Skin of body (tissue), 3 donors: Measurements from ENCODE around the gene SIGLEC8. TPM values are rescaled to one million over a fixed set of nuclear protein-coding genes. Genes with fewer than 3 reads are reported as not detected.

Experiments used
- DNase-seq: peaks from one replicate; lab custom pipeline; 2025; lab: John Stamatoyannopoulos, UW
- small RNA-seq: library from RNA; depleted of rRNA; stranded (forward); fragments of <200 nt; gene quantifications from one replicate; pipeline ENCODE3, GENCODE V24; 2014; ENCODE audit warnings: low replicate concordance
- total RNA-seq: library from RNA; depleted of rRNA; stranded (reverse); fragments of >200 nt; gene quantifications from one replicate; pipeline ENCODE4 v1.2.3, GENCODE V29; 2014

The SIGLEC8 gene
- total RNA-seq, 1 donor from 2014 or later: 0.59 TPM

- no peak for DNase-seq
Measured at GRCh38 chr19:51407511-51408131, 50.6 kb downstream of the SIGLEC8 start.

- no peak for DNase-seq
Measured at GRCh38 chr19:51402117-51402516, 56.1 kb downstream of the SIGLEC8 start.

Small RNAs within 50 kb of the gene (small RNA-seq; reads per million reads assigned to genes)
- gene AC020914.3 (not detected), gene AC020914.5 (not detected)

Other genes with a start within 250 kb of the SIGLEC8 start
- gene CD33, start 233.4 kb downstream of the SIGLEC8 start, total RNA-seq: 4.5 TPM
- gene SIGLECL1, start 207.4 kb downstream of the SIGLEC8 start, total RNA-seq: not detected
- not detected for gene IGLON5, start 146.8 kb downstream of the SIGLEC8 start, total RNA-seq
- 2.3 TPM for gene VSIG10L, start 116.3 kb downstream of the SIGLEC8 start, total RNA-seq
- 40.7 TPM for gene ETFB, start 92.1 kb downstream of the SIGLEC8 start, total RNA-seq
- not detected for gene CLDND2, start 89.5 kb downstream of the SIGLEC8 start, total RNA-seq
- 7.5 TPM for gene NKG7, start 85.8 kb downstream of the SIGLEC8 start, total RNA-seq
- not detected for gene LIM2, start 70.5 kb downstream of the SIGLEC8 start, total RNA-seq
- gene C19orf84, start 67.9 kb downstream of the SIGLEC8 start, total RNA-seq: not detected
- 1.7 TPM for gene SIGLEC10, start 40.8 kb downstream of the SIGLEC8 start, total RNA-seq
- not detected for gene CEACAM18, start 20.1 kb upstream of the SIGLEC8 start, total RNA-seq
- not detected for gene SIGLEC12, start 43.3 kb upstream of the SIGLEC8 start, total RNA-seq
- 1.6 TPM for gene SIGLEC6, start 73.2 kb upstream of the SIGLEC8 start, total RNA-seq
- gene ZNF175, start 112.8 kb upstream of the SIGLEC8 start, total RNA-seq: 4.8 TPM
- gene SIGLEC5, start 171.9 kb upstream of the SIGLEC8 start, total RNA-seq: 1.4 TPM
- gene SIGLEC14, start 188.4 kb upstream of the SIGLEC8 start, total RNA-seq: 1.6 TPM
- gene SPACA6, start 234.9 kb upstream of the SIGLEC8 start, total RNA-seq: 5.3 TPM